Measurements from ENCODE around the gene LRRC17. TPM values are rescaled to one million over a fixed set of nuclear protein-coding genes. Genes with fewer than 3 reads are reported as not detected.

Gene LRRC17
- total and polyA plus RNA-seq, 4 donors = 1.1 to 11.3 (median 1.4) TPM

- no peak for DNase-seq (ENCODE audit: low spot score)
Observed at GRCh38 chr7:102918845-102919244, 6.0 kb downstream of the LRRC17 start.

More at GRCh38 chr7:102918845-102919244, 6.0 kb downstream of the LRRC17 start:
- no peaks in the 10 kb centered on the region for H3K4me1 ChIP-seq (ENCODE audit: control insufficient read depth in 4 of 4, insufficient read depth in 4 of 4, low read length in 3 of 4)
- no peak overlapping the region for H3K27ac ChIP-seq (ENCODE audit: low read depth in 1 of 2, low read length in 2 of 2)
- WGBS = 39% methylated on average over 1 of the region's 1 CpG
- H3K9me3 ChIP-seq (ENCODE audit: control insufficient read depth in 4 of 4, low read length in 3 of 4) = no peaks in the 10 kb centered on the region
- H3K36me3 ChIP-seq (ENCODE audit: control insufficient read depth in 4 of 4, insufficient read depth in 3 of 4, low read depth in 1 of 4, low read length in 3 of 4) = no peaks in the 10 kb centered on the region
- H3K4me3 ChIP-seq (ENCODE audit: low read depth in 1 of 3, low read length in 3 of 3) = no peak overlapping the region
- H3K27me3 ChIP-seq (ENCODE audit: control insufficient read depth in 4 of 4, insufficient read depth in 4 of 4, low read length in 3 of 4) = no peaks in the 10 kb centered on the region
- no peak overlapping the region for H3K9ac ChIP-seq (ENCODE audit: low read depth in 1 of 2, low read length in 2 of 2)
- TF ChIP-seq ZBTB33 (IDR thresholded peaks at IDR 0.05) (no peak), FOXA1 (IDR thresholded peaks at IDR 0.05) (no peak), HNF4G (IDR thresholded peaks at IDR 0.05) (no peak), YY1 (IDR thresholded peaks at IDR 0.05) (no peak), SP1 (IDR thresholded peaks at IDR 0.05) (no peak), HNF4A (conservative IDR thresholded peaks at IDR 0.05) (no peak), FOXA2 (IDR thresholded peaks at IDR 0.05) (no peak), CTCF (IDR thresholded peaks at IDR 0.05; ENCODE audit: low read depth, low read length, missing input control) (no peak), RAD21 (IDR thresholded peaks at IDR 0.05) (no peak), RXRA (IDR thresholded peaks at IDR 0.05) (no peak), EGR1 (IDR thresholded peaks at IDR 0.05; ENCODE audit: low read depth in 2 of 2) (no peak), ATF3 (IDR thresholded peaks at IDR 0.05) (no peak), MAX (IDR thresholded peaks at IDR 0.05) (no peak), GABPA (IDR thresholded peaks at IDR 0.05 in 1 of 2, conservative IDR thresholded peaks at IDR 0.05 in 1 of 2) (no peak), TAF1 (conservative IDR thresholded peaks at IDR 0.05) (no peak), JUND (IDR thresholded peaks at IDR 0.05) (no peak), NR2F2 (IDR thresholded peaks at IDR 0.05) (no peak), REST (IDR thresholded peaks at IDR 0.05) (no peak)
